ENCODE data around the gene SYS1.

The SYS1 gene

GRCh38 chr20:45416917-45417316 is 54.0 kb downstream of the SYS1 start:
- peak overlapping the region; percentile 94 for H3K4me3 ChIP-seq (ENCODE audit: low read length)
- TF ChIP-seq, protein P1, sequence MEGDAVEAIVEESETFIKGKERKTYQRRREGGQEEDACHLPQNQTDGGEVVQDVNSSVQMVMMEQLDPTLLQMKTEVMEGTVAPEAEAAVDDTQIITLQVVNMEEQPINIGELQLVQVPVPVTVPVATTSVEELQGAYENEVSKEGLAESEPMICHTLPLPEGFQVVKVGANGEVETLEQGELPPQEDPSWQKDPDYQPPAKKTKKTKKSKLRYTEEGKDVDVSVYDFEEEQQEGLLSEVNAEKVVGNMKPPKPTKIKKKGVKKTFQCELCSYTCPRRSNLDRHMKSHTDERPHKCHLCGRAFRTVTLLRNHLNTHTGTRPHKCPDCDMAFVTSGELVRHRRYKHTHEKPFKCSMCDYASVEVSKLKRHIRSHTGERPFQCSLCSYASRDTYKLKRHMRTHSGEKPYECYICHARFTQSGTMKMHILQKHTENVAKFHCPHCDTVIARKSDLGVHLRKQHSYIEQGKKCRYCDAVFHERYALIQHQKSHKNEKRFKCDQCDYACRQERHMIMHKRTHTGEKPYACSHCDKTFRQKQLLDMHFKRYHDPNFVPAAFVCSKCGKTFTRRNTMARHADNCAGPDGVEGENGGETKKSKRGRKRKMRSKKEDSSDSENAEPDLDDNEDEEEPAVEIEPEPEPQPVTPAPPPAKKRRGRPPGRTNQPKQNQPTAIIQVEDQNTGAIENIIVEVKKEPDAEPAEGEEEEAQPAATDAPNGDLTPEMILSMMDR (conservative IDR thresholded peaks at IDR 0.05; ENCODE audit: low read depth, low read length) = no peak
- no peak for DNase-seq (ENCODE audit: low read depth)
